HepG2 (cell line): Measurements from ENCODE around the gene SEMA7A. TPM values are rescaled to one million over a fixed set of nuclear protein-coding genes. Genes with fewer than 3 reads are reported as not detected.

Source experiments
- CREB1 ChIP-seq, 2 experiments: fragments of 450-650 bp in 1 of 2; IDR thresholded peaks; 2 replicates each; pipeline ENCODE4 v1.6.1; 2016 to 2017; ENCODE audit warnings: control low read depth in 1 of 2, mild to moderate bottlenecking in 1 of 2, missing compliant biosample characterization in 1 of 2, missing genetic modification characterization in 1 of 2
- FOXC1 ChIP-seq: sonication (generic); formaldehyde crosslinking; IDR thresholded peaks from 2 replicates; pipeline ENCODE4 v1.8.0; 2022; ENCODE audit warnings: mild to moderate bottlenecking, missing genetic modification reagents, borderline replicate concordance
- MATR3 ChIP-seq: sonication (generic); formaldehyde crosslinking; IDR thresholded peaks from 2 replicates; pipeline ENCODE4 v1.4.0; 2020; ENCODE audit warnings: missing genetic modification reagents
- MAZ ChIP-seq, 2 experiments: sonication (generic) in 1 of 2; formaldehyde crosslinking in 1 of 2; IDR thresholded peaks; 2 replicates each; pipeline versions ENCODE4 v1.5.0 to v1.6.1; 2012 to 2020; ENCODE audit warnings: low read depth in 2 of 2, mild to moderate bottlenecking in 2 of 2, borderline replicate concordance in 1 of 2, improper control_type of control experiment in 1 of 2, low read length in 1 of 2, missing genetic modification reagents in 1 of 2, moderate library complexity in 1 of 2
- SKI ChIP-seq: fragments of 450-650 bp; IDR thresholded peaks from one replicate; pipeline ENCODE4 v1.6.1; 2018; ENCODE audit warnings: mild to moderate bottlenecking; ENCODE audit not compliant: partially characterized antibody
- SMC3 ChIP-seq: IDR thresholded peaks from 2 replicates; pipeline ENCODE4 v1.6.1; 2011; ENCODE audit warnings: low read length, improper control_type of control experiment
- TAF15 ChIP-seq: fragments of 200-400 bp; formaldehyde crosslinking; IDR thresholded peaks from one replicate; pipeline ENCODE4 v1.6.1; 2018; ENCODE audit warnings: mild to moderate bottlenecking, low read depth, low read length; ENCODE audit not compliant: poor library complexity, severe bottlenecking
- ZNF543 ChIP-seq: sonication (generic); formaldehyde crosslinking; IDR thresholded peaks from 2 replicates; pipeline ENCODE4 v1.4.0; 2020; ENCODE audit warnings: mild to moderate bottlenecking, missing genetic modification reagents
- ZNF549 ChIP-seq: sonication (generic); formaldehyde crosslinking; IDR thresholded peaks from 2 replicates; pipeline ENCODE4 v1.5.0; 2020; ENCODE audit warnings: missing genetic modification reagents
- ZNF766 ChIP-seq: sonication (generic); formaldehyde crosslinking; IDR thresholded peaks from 2 replicates; pipeline ENCODE4 v1.5.0; 2020; ENCODE audit warnings: missing genetic modification reagents, borderline replicate concordance
- ZNF841 ChIP-seq: sonication (generic); formaldehyde crosslinking; IDR thresholded peaks from 2 replicates; pipeline ENCODE4 v1.8.1; 2023; ENCODE audit warnings: missing genetic modification reagents, borderline replicate concordance
- ZNF879 ChIP-seq: sonication (generic); formaldehyde crosslinking; IDR thresholded peaks from 2 replicates; pipeline ENCODE4 v1.8.1; 2023; ENCODE audit warnings: missing genetic modification reagents
- polyA plus RNA-seq, 8 experiments: library from polyadenylated mRNA; depleted of rRNA in 3 of 8; stranded (reverse) in 7 of 8; unstranded in 1 of 8; fragments of >200 nt; fragmentation: Illumina TruSeq in 4 of 8; extraction: Trizol in 4 of 8; gene quantifications; 2 replicates each; pipeline versions ENCODE4 v1.2.1 to v1.2.3, GENCODE V29; 2011 to 2016; ENCODE audit warnings: low read depth in 4 of 8, missing spikeins in 1 of 8, mixed read lengths in 1 of 8; ENCODE audit not compliant: insufficient read depth in 1 of 8
- total RNA-seq, 5 experiments: library from RNA; depleted of rRNA; stranded (reverse); fragments of >200 nt; fragmentation: Illumina TruSeq; extraction: Trizol; gene quantifications; 2 replicates each; pipeline ENCODE4 v1.2.3, GENCODE V29; 2016; ENCODE audit warnings: low read depth in 1 of 5
- TF ChIP-seq, protein P1 (sequence below): sonication (generic); formaldehyde crosslinking; IDR thresholded peaks from 2 replicates; pipeline ENCODE4 v1.4.0; 2020; ENCODE audit warnings: missing genetic modification reagents, borderline replicate concordance
- TF ChIP-seq, protein P2 (sequence below): sonication (generic); formaldehyde crosslinking; conservative IDR thresholded peaks from 2 replicates; pipeline ENCODE4 v1.4.0; 2020; ENCODE audit warnings: mild to moderate bottlenecking, missing genetic modification reagents, moderate library complexity
- TF ChIP-seq, protein P3 (sequence below): IDR thresholded peaks from 2 replicates; pipeline ENCODE4 v1.6.1; 2018; ENCODE audit warnings: missing genetic modification reagents

SEMA7A gene
- total and polyA plus RNA-seq, 2 of the 13 experiments (the other 11 are each of a cell fraction or from before 2014, with no cell fraction given): 9.0 to 15.8 TPM

DNA sequence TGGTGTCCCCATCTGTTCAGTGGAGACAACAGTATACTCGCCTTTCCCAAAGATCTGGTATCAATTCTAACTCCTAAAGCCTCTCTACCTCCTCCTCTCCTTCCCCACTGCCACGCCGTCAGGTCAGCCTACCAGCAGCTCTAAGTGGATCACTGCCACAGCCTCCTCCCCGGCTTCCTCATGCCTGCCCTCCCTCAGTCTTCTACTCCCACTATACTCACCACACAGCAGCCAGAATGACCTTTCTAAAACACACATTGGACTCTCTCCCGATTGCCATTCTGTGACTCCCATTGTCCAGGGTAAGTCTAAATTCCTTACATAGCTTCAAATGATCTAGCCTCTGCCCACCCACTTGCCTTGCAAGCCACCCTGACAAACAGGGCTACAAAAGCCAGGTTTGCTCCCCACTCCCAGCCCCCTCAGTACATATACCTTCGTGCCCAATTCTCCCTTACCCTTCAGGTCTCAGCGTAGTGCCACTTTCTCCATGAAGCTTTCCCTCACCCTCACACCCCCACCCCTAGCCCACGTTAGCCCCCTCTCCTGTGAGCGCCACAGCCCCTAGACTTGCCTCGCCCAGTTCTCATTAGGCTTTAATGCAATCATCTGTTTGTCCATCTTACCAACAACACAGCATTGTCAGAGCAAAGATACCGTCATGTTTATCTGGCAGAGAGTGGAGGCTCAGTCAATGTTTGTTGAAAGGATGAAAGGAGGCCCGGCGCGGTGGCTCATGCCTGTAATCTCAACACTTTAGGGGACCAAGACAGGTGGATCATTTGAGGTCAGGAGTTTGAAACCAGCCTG lies 9.5 kb upstream of the SEMA7A start (continued):
- TF ChIP-seq SMC3 (no peak), ZNF549 (CRISPR knock-in tag) (no peak), SKI (peak; percentile 84), ZNF879 (CRISPR knock-in tag) (no peak), FOXC1 (CRISPR knock-in tag) (no peak), ZNF841 (no peak), TAF15 (no peak), ZNF766 (no peak), MAZ (IDR thresholded peaks at IDR 0.05; ENCODE audit: borderline replicate concordance, low read depth, low read length) (0 out of 2 replicates have a peak, but pooled peaks have one; percentile 18), MAZ (CRISPR knock-in tag; IDR thresholded peaks at IDR 0.05; ENCODE audit: low read depth) (0 out of 2 replicates have a peak, but pooled peaks have one; percentile 33), MATR3 (CRISPR knock-in tag) (no peak), CREB1 (IDR thresholded peaks at IDR 0.05) (peak; percentile 31; the same call in 1 of the 2 replicates), CREB1 (CRISPR knock-in tag; IDR thresholded peaks at IDR 0.05) (peak; percentile 70; the same call in 1 of the 2 replicates), ZNF543 (CRISPR knock-in tag) (peak; percentile 33; the same call in 1 of the 2 replicates)
- TF ChIP-seq, protein P1, sequence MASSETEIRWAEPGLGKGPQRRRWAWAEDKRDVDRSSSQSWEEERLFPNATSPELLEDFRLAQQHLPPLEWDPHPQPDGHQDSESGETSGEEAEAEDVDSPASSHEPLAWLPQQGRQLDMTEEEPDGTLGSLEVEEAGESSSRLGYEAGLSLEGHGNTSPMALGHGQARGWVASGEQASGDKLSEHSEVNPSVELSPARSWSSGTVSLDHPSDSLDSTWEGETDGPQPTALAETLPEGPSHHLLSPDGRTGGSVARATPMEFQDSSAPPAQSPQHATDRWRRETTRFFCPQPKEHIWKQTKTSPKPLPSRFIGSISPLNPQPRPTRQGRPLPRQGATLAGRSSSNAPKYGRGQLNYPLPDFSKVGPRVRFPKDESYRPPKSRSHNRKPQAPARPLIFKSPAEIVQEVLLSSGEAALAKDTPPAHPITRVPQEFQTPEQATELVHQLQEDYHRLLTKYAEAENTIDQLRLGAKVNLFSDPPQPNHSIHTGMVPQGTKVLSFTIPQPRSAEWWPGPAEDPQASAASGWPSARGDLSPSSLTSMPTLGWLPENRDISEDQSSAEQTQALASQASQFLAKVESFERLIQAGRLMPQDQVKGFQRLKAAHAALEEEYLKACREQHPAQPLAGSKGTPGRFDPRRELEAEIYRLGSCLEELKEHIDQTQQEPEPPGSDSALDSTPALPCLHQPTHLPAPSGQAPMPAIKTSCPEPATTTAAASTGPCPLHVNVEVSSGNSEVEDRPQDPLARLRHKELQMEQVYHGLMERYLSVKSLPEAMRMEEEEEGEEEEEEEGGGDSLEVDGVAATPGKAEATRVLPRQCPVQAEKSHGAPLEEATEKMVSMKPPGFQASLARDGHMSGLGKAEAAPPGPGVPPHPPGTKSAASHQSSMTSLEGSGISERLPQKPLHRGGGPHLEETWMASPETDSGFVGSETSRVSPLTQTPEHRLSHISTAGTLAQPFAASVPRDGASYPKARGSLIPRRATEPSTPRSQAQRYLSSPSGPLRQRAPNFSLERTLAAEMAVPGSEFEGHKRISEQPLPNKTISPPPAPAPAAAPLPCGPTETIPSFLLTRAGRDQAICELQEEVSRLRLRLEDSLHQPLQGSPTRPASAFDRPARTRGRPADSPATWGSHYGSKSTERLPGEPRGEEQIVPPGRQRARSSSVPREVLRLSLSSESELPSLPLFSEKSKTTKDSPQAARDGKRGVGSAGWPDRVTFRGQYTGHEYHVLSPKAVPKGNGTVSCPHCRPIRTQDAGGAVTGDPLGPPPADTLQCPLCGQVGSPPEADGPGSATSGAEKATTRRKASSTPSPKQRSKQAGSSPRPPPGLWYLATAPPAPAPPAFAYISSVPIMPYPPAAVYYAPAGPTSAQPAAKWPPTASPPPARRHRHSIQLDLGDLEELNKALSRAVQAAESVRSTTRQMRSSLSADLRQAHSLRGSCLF (CRISPR knock-in tag): no peak
- TF ChIP-seq, protein P2, sequence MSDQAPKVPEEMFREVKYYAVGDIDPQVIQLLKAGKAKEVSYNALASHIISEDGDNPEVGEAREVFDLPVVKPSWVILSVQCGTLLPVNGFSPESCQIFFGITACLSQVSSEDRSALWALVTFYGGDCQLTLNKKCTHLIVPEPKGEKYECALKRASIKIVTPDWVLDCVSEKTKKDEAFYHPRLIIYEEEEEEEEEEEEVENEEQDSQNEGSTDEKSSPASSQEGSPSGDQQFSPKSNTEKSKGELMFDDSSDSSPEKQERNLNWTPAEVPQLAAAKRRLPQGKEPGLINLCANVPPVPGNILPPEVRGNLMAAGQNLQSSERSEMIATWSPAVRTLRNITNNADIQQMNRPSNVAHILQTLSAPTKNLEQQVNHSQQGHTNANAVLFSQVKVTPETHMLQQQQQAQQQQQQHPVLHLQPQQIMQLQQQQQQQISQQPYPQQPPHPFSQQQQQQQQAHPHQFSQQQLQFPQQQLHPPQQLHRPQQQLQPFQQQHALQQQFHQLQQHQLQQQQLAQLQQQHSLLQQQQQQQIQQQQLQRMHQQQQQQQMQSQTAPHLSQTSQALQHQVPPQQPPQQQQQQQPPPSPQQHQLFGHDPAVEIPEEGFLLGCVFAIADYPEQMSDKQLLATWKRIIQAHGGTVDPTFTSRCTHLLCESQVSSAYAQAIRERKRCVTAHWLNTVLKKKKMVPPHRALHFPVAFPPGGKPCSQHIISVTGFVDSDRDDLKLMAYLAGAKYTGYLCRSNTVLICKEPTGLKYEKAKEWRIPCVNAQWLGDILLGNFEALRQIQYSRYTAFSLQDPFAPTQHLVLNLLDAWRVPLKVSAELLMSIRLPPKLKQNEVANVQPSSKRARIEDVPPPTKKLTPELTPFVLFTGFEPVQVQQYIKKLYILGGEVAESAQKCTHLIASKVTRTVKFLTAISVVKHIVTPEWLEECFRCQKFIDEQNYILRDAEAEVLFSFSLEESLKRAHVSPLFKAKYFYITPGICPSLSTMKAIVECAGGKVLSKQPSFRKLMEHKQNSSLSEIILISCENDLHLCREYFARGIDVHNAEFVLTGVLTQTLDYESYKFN (CRISPR knock-in tag): peak; percentile 97
- TF ChIP-seq, protein P3, sequence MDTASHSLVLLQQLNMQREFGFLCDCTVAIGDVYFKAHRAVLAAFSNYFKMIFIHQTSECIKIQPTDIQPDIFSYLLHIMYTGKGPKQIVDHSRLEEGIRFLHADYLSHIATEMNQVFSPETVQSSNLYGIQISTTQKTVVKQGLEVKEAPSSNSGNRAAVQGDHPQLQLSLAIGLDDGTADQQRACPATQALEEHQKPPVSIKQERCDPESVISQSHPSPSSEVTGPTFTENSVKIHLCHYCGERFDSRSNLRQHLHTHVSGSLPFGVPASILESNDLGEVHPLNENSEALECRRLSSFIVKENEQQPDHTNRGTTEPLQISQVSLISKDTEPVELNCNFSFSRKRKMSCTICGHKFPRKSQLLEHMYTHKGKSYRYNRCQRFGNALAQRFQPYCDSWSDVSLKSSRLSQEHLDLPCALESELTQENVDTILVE (CRISPR knock-in tag): peak; percentile 84
